Transverse colon (tissue), 4 donors: Measurements from ENCODE around the gene COIL. TPM values are rescaled to one million over a fixed set of nuclear protein-coding genes. Genes with fewer than 3 reads are reported as not detected.

ENCODE experiments used
- DNase-seq: peaks from one replicate; pipeline ENCODE4 v3.0.0-alpha.2; 2019
- H3K27ac ChIP-seq, 4 donors: fragments of 200-600 bp; sonication (generic); 2 replicates each; pipeline ENCODE4 v1.5.1; 2016 to 2018; ENCODE audit warnings: inconsistent platforms in 4 of 4
- H3K27me3 ChIP-seq: fragments of 200-600 bp; sonication (generic); 2 replicates; pipeline ENCODE4 v1.5.1; 2017; ENCODE audit warnings: inconsistent platforms
- H3K36me3 ChIP-seq, 4 donors: fragments of 200-600 bp; sonication (generic); 2 replicates each; pipeline ENCODE4 v1.5.1; 2017 to 2019; ENCODE audit warnings: inconsistent platforms in 4 of 4
- H3K4me1 ChIP-seq, 4 donors: fragments of 200-600 bp; sonication (generic); 2 replicates each; pipeline ENCODE4 v1.5.1; 2017 to 2020; ENCODE audit warnings: inconsistent platforms in 4 of 4
- H3K4me3 ChIP-seq, 4 donors: fragments of 200-600 bp; sonication (generic); 1 replicate in 1 of 4; 2 replicates in 3 of 4; pipeline versions ENCODE4 v1.5.1 to v1.6.1; 2017 to 2019; ENCODE audit warnings: inconsistent platforms in 4 of 4
- H3K9me3 ChIP-seq, 2 donors: fragments of 200-600 bp; sonication (generic); 2 replicates each; pipeline ENCODE4 v1.5.1; 2017 to 2019; ENCODE audit warnings: inconsistent platforms in 2 of 2
- EP300 ChIP-seq: sonication (generic); formaldehyde crosslinking; IDR thresholded peaks from one replicate; pipeline ENCODE4 v1.6.1; 2017; ENCODE audit warnings: antibody characterized with exemption, low read depth
- POLR2A ChIP-seq: fragments of 450-650 bp; IDR thresholded peaks from one replicate; pipeline ENCODE4 v1.6.1; 2016; ENCODE audit warnings: antibody characterized with exemption, mild to moderate bottlenecking, moderate library complexity
- POLR2AphosphoS5 ChIP-seq, 3 donors: sonication (generic); formaldehyde crosslinking; IDR thresholded peaks; one replicate each; pipeline ENCODE4 v1.6.1; 2016; ENCODE audit warnings: antibody characterized with exemption in 3 of 3
- WGBS, 2 donors: methylation state at CpG; one replicate each; pipeline ENCODE4 v1.1.5; 2018; ENCODE audit warnings: low coverage in 1 of 2; 5-methylcytosine and 5-hydroxymethylcytosine counted together
- in situ Hi-C, 4 donors: fragments of 200-750 bp; cut with MboI; loops; one replicate each; pipeline versions ENCODE4 v1.15.0 to v1.15.1; 2017; ENCODE audit warnings: low sequenced_read_pairs in 3 of 4, low pct_ligation_motif_present in 1 of 4, low pct_unique_long_range_greater_than_20kb in 1 of 4
- intact Hi-C: fragments of 100-400 bp; cut with DNase I; formaldehyde crosslinking; loops from one replicate; pipeline ENCODE4 v1.15.1; 2023; ENCODE audit warnings: low total_unique reads
- total RNA-seq, 4 donors: library from RNA; depleted of rRNA; stranded (reverse); fragments of >200 nt; gene quantifications; one replicate each; pipeline ENCODE4 v1.1.0, GENCODE V29; 2016
- TF ChIP-seq, protein P1 (sequence below), 5 experiments: fragments of 200-600 bp in 3 of 5; fragments of 450-650 bp in 2 of 5; sonication (generic) in 3 of 5; IDR thresholded peaks; 1 replicate in 2 of 5; 2 replicates in 3 of 5; pipeline ENCODE4 v1.5.1; 2016 to 2017; ENCODE audit warnings: antibody characterized with exemption in 5 of 5, inconsistent platforms in 3 of 5, mild to moderate bottlenecking in 2 of 5, moderate library complexity in 1 of 5

COIL gene
- total RNA-seq, 4 donors from 2014 or later, result 1.5 to 12.2 (median 8.2) TPM

DNA sequence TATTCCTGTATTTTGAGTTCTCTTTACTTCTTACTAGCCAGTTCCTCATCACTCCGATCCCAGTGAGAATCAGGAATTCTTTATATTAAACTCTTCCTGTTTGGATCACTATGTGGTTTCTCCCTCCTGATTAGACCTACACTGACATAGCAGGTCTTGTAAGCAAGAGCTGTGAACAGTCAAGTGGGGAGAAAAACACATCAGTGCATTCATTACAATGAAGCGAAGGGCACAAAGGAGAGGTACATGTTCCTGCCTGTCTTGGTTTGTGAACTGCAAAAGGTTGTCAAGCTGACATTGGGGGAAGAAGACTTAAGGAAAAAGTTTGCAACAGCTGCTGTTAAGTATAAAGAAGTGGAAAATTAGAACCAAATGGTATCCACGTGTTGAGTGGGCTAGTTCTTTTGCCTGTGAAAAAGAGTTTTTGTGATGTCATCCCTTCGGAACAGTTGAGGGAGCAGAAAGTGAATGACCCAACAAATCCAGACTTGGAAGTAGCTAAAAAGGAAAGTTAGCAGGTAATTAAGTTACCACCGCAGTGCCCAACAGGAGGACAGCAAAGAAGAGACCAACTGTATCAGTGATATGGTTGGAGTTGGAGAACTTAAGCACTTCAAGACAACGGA is 24.0 kb downstream of the COIL start:
- DNase-seq, result no peak
- 78 to 85% methylated on average over 4 to 6 of the region's 6 CpGs for WGBS, 2 donors
- Histone ChIP-seq H3K27ac (no peak overlapping the region), H3K4me1 (no peaks in the 10 kb centered on the region), H3K27me3 (no peaks in the 10 kb centered on the region), H3K4me3 (no peak overlapping the region), H3K36me3 (peaks cover 0 to 32% (median 13%) of the 10 kb centered on the region in 4 donors), H3K9me3 (no peaks in the 10 kb centered on the region)
- TF ChIP-seq EP300, result no peak
- TF ChIP-seq, protein P1, sequence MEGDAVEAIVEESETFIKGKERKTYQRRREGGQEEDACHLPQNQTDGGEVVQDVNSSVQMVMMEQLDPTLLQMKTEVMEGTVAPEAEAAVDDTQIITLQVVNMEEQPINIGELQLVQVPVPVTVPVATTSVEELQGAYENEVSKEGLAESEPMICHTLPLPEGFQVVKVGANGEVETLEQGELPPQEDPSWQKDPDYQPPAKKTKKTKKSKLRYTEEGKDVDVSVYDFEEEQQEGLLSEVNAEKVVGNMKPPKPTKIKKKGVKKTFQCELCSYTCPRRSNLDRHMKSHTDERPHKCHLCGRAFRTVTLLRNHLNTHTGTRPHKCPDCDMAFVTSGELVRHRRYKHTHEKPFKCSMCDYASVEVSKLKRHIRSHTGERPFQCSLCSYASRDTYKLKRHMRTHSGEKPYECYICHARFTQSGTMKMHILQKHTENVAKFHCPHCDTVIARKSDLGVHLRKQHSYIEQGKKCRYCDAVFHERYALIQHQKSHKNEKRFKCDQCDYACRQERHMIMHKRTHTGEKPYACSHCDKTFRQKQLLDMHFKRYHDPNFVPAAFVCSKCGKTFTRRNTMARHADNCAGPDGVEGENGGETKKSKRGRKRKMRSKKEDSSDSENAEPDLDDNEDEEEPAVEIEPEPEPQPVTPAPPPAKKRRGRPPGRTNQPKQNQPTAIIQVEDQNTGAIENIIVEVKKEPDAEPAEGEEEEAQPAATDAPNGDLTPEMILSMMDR (IDR thresholded peaks at IDR 0.05), result no peak
- TF ChIP-seq POLR2A, result no peak
- no peak for TF ChIP-seq POLR2AphosphoS5 (IDR thresholded peaks at IDR 0.05)
- intact Hi-C loops (no loop called here), in situ Hi-C loops (loop anchor here in 2 of 4 donors (5.0 to 25.0 kb wide), 2 partner anchors 110 to 125 kb away; no protein-coding TSS in a partner anchor)

DNA sequence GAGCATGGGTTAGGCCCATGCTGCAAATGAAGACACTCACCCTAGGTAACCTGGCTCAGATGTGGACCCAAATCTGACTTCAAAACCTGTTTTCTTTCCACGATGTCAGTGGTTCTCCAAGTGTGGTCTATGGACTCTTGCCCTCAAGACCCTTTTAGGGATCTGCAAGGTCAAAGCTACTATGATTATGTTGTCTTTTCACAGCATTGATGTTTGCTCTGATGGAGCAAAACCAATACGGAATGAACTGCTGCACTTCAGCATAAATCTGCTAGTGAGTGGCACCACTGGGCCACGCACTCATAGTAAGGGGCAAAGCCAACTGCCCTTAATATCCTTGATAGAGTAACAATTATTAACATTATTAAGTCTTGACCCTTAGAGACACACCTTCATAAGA is 25.4 kb downstream of the COIL start:
- 90 to 100% methylated on average over 3 of the region's 3 CpGs for WGBS, 2 donors
- peaks cover 0 to 21% (median 6%) of the 10 kb centered on the region in 4 donors for H3K36me3 ChIP-seq

DNA sequence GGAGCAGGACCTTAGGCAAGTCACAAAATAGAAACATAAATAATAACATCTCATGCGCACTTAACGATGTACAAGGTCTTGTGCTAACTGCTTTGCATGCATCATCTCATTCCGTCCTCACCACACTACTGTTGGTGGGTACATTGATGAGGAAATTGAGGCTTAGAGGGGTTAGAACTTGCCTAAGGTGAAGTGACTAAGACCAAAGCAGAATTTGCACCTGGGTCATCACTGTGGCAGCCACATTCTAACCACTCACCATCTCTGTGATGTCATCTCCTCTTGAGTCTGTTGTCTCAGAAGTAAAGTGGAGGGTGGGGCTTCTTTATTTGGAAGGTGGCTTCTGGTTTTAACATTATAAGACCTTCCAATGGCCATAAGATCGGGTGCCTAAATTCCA is 26.6 kb downstream of the COIL start:
- Histone ChIP-seq H3K4me3 (no peak overlapping the region), H3K27me3 (no peaks in the 10 kb centered on the region), H3K9me3 (peaks cover 4 to 7% of the 10 kb centered on the region in 2 donors), H3K27ac (no peak overlapping the region), H3K36me3 (peaks cover 0 to 15% (median 5%) of the 10 kb centered on the region in 4 donors), H3K4me1 (no peaks in the 10 kb centered on the region)
- in situ Hi-C loops (loop anchor here in 1 of 4 donors (25.0 kb wide), 1 partner anchor 122 kb away; no protein-coding TSS in a partner anchor), intact Hi-C loops (no loop called here)
- 87% methylated on average over 4 of the region's 4 CpGs; no CpG with 5 or more reads in 1 of the 2 donors for WGBS, 2 donors
- DNase-seq, result no peak
- TF ChIP-seq EP300, result no peak
- TF ChIP-seq POLR2AphosphoS5 (IDR thresholded peaks at IDR 0.05), result no peak
- TF ChIP-seq, protein P1 (IDR thresholded peaks at IDR 0.05), result no peak
- no peak for TF ChIP-seq POLR2A

More for the DNA sequence above, 25.4 kb downstream of the COIL start:
- Histone ChIP-seq H3K4me1 (no peaks in the 10 kb centered on the region), H3K27ac (no peak overlapping the region), H3K9me3 (no peaks in the 10 kb centered on the region), H3K4me3 (no peak overlapping the region), H3K27me3 (no peaks in the 10 kb centered on the region)
- in situ Hi-C loops (loop anchor here in 2 of 4 donors (5.0 to 25.0 kb wide), 2 partner anchors 108 to 123 kb away; no protein-coding TSS in a partner anchor), intact Hi-C loops (no loop called here)
- TF ChIP-seq, protein P1 (IDR thresholded peaks at IDR 0.05), result no peak
- TF ChIP-seq POLR2AphosphoS5 (IDR thresholded peaks at IDR 0.05) (no peak), POLR2A (no peak), EP300 (no peak)
- no peak for DNase-seq

DNA sequence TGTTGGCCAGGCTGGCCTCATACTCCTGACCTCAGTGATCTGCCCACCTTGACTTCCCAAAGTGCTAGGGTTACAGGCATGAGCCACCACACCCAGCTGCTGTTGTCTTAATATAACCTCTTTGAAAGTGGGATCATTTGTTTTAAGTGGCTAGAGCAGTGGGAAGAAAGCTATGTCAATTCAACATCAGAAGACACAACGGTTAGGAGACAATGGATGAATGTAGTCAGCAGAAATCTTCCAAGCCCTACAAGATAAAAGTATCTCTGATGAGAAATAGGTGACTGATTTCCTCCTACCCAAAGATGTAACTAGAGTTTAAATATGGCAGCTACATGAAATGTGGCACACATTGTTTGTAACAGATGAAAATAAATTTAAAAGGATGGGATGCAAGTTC is 27.0 kb downstream of the COIL start:
- DNase-seq, result no peak
- Histone ChIP-seq H3K4me3 (no peak overlapping the region), H3K27me3 (no peaks in the 10 kb centered on the region), H3K9me3 (peaks cover 7 to 8% of the 10 kb centered on the region in 2 donors), H3K4me1 (no peaks in the 10 kb centered on the region), H3K27ac (no peak overlapping the region), H3K36me3 (peaks cover 0 to 11% (median 4%) of the 10 kb centered on the region in 4 donors)
- no peak for TF ChIP-seq EP300
- intact Hi-C loops, result no loop called here
- WGBS, 2 donors, result 71 to 79% methylated on average over 1 of the region's 1 CpG
- in situ Hi-C loops, result loop anchor here in 1 of 4 donors (25.0 kb wide), 1 partner anchor 122 kb away; no protein-coding TSS in a partner anchor
